Muscle layer of duodenum (tissue), 2 donors: ENCODE results near the gene GPR52.

Experiments
- H3K27ac ChIP-seq: one replicate; pipeline ENCODE4 v1.7.0; 2013; ENCODE audit warnings: mild to moderate bottlenecking, low read length
- H3K27me3 ChIP-seq: one replicate; pipeline ENCODE4 v1.7.0; 2013; ENCODE audit warnings: low read depth, mild to moderate bottlenecking, control low read depth, low read length
- H3K36me3 ChIP-seq, 2 donors: one replicate each; pipeline ENCODE4 v1.7.0; 2013; ENCODE audit warnings: low read length in 2 of 2, control low read depth in 1 of 2, mild to moderate bottlenecking in 1 of 2; ENCODE audit not compliant: insufficient read depth in 2 of 2, control insufficient read depth in 1 of 2
- H3K4me1 ChIP-seq, 2 donors: one replicate each; pipeline ENCODE4 v1.7.0; 2013; ENCODE audit warnings: low read length in 2 of 2, mild to moderate bottlenecking in 2 of 2, control low read depth in 1 of 2, moderate library complexity in 1 of 2; ENCODE audit not compliant: insufficient read depth in 2 of 2, control insufficient read depth in 1 of 2
- H3K4me3 ChIP-seq, 2 donors: one replicate each; pipeline ENCODE4 v1.7.0; 2013; ENCODE audit warnings: low read length in 2 of 2, low read depth in 1 of 2, mild to moderate bottlenecking in 1 of 2
- H3K9me3 ChIP-seq, 2 donors: one replicate each; pipeline ENCODE4 v1.7.0; 2013; ENCODE audit warnings: low read length in 2 of 2, control low read depth in 1 of 2, mild to moderate bottlenecking in 1 of 2; ENCODE audit not compliant: control insufficient read depth in 1 of 2
- donor health status: healthy.

Gene GPR52

DNA sequence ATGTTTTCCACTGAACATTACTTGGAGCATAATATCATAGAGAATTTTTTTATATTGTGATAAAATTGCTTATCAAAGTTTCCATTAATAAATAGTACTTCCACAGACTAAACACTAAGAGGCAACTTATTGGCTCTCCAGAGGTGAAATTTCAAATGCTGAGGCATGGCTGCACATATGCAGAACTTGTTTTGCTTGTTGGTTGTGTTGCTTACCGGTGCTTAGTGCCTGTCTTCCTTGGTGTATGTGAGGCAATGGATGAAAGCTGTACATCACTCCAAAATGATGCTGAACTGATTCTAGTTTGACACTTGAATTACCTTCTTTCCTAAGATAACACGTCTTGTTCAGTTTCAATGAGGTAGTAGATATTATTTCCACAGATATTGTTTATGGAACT, 29.8 kb upstream of the GPR52 start:
- Histone ChIP-seq H3K4me3 (no peak overlapping the region), H3K27me3 (no peaks in the 10 kb centered on the region), H3K36me3 (no peaks in the 10 kb centered on the region), H3K9me3 (no peaks in the 10 kb centered on the region), H3K27ac (no peak overlapping the region), H3K4me1 (no peaks in the 10 kb centered on the region)

DNA sequence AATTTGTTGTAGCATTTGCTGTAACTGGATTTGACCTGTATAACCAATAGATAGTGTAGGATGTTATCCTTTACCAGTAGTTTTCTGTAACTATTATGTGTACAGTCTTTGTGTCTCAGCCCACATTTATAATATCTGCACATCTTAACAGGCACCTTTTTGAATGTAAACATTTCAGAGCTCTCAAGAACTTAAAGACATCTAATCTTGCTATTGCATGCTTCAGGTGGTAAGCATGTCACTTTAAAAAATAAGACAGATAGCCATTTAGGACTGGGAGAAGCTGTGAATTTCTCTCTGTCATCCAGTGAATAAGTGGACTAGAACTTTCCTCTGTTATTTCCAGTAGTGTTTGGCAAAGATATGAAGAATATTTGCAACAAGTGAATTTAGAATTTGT, 22.6 kb upstream of the GPR52 start:
- H3K9me3 ChIP-seq: no peaks in the 10 kb centered on the region
- no peak overlapping the region for H3K27ac ChIP-seq
- no peaks in the 10 kb centered on the region for H3K36me3 ChIP-seq
- H3K4me3 ChIP-seq: no peak overlapping the region
- no peaks in the 10 kb centered on the region for H3K27me3 ChIP-seq
- no peaks in the 10 kb centered on the region for H3K4me1 ChIP-seq

DNA sequence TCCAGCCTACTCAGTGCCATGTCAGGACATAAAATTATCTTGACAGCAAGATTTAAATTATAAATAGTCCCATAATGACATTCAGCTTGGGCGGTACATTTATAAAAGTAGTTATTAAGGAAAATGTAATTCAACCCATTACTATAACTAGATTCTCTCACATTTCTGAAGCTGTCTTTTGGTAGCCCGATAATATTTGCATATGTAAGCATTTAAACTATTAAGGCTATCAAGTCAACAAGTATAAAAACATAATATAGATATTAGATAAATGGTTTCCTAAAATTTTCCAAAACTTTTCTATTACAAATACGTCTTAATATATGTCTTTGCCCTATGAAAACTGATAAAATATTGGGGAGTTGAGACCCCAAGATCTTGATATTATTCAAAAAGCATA, 21.6 kb upstream of the GPR52 start:
- no peaks in the 10 kb centered on the region for H3K4me1 ChIP-seq
- H3K36me3 ChIP-seq: no peaks in the 10 kb centered on the region
- H3K4me3 ChIP-seq: no peak overlapping the region
- no peaks in the 10 kb centered on the region for H3K27me3 ChIP-seq
- no peaks in the 10 kb centered on the region for H3K9me3 ChIP-seq
- no peak overlapping the region for H3K27ac ChIP-seq

DNA sequence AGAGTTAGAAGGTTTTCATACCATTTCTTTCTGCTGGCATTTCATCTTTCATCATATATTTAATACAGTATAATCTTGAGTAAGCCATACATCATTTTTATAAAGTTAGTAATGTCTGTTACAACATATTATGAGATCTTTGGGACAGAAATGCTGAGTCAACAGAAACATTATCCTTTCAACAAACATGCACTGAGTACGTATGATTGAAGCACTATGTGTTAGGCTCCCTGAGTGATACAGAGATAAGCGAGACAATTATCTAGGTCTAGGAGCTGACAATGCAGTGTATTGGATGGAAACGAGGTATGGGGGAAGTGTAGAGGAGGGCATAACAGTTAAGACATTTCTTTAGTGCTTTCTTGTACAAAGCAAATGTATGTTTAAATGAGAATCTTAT, 19.7 kb upstream of the GPR52 start:
- H3K27ac ChIP-seq: no peak overlapping the region
- no peak overlapping the region for H3K4me3 ChIP-seq
- H3K9me3 ChIP-seq: no peaks in the 10 kb centered on the region
- H3K4me1 ChIP-seq: no peaks in the 10 kb centered on the region
- no peaks in the 10 kb centered on the region for H3K27me3 ChIP-seq
- H3K36me3 ChIP-seq: no peaks in the 10 kb centered on the region

DNA sequence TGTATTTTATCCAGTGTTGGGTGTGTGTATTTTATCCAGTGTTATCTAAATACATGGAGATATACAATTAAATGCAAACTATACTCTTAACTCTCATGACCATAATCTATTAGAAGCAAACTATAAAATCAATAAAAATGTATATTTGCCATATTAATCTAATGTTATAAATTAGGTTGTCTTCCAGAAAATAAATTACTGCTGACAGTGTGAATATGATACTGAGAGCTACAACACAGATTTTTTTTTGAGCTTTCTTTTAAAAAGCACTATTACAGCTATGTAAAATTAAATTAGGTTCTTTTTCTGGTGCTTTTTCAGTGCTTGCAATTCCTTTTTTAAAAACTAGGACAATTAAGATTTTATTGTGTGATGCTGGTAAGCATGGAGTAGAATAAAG, 19.0 kb upstream of the GPR52 start:
- no peaks in the 10 kb centered on the region for H3K27me3 ChIP-seq
- no peaks in the 10 kb centered on the region for H3K36me3 ChIP-seq

DNA sequence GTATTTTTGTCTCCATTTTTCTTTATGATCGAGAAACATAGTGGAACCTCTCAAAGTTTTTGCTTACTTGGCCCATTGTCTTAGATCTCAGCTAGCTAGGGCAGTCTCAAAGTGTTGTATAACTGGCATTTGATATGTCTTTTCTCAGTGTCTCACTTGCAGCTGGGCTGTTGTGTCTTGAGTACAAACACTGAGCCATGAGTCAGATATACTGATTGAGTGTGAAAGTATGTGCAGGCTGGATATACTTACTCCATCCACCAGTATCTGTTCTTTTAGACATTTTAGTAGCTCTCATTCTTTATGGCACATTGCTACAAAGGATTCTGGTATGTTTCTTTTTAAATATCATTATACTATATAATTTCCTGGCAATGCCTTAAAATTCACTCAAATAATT, 14.3 kb upstream of the GPR52 start:
- Histone ChIP-seq H3K36me3 (no peaks in the 10 kb centered on the region), H3K4me3 (no peak overlapping the region), H3K4me1 (no peaks in the 10 kb centered on the region), H3K9me3 (no peaks in the 10 kb centered on the region), H3K27me3 (no peaks in the 10 kb centered on the region), H3K27ac (no peak overlapping the region)

More for the DNA sequence above, 19.0 kb upstream of the GPR52 start:
- Histone ChIP-seq H3K27ac (no peak overlapping the region), H3K4me1 (no peaks in the 10 kb centered on the region), H3K4me3 (no peak overlapping the region), H3K9me3 (no peaks in the 10 kb centered on the region)

DNA sequence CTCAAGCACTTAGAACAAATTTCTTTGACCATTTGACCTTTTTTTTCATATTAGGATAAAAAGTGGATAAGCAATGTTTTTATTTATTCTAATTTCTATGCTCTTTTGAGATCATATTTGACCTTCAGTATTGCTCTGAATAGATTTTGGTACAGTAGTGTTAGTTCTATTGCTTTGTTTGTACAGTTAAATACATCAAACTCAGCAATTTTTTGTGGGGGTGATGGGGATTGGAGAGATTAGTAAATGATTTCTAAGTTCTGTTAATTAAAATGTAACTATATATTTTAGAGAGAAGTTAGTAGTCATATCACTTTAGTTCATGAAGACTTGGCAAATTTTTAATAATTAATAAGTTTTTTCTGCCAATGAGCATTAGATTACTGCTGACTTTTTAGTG, 2.4 kb upstream of the GPR52 start:
- no peaks in the 10 kb centered on the region for H3K9me3 ChIP-seq
- no peak overlapping the region for H3K27ac ChIP-seq
- no peak overlapping the region for H3K4me3 ChIP-seq
- H3K27me3 ChIP-seq: no peaks in the 10 kb centered on the region
- peaks cover 0 to 3% of the 10 kb centered on the region in 2 donors for H3K4me1 ChIP-seq
- no peaks in the 10 kb centered on the region for H3K36me3 ChIP-seq

DNA sequence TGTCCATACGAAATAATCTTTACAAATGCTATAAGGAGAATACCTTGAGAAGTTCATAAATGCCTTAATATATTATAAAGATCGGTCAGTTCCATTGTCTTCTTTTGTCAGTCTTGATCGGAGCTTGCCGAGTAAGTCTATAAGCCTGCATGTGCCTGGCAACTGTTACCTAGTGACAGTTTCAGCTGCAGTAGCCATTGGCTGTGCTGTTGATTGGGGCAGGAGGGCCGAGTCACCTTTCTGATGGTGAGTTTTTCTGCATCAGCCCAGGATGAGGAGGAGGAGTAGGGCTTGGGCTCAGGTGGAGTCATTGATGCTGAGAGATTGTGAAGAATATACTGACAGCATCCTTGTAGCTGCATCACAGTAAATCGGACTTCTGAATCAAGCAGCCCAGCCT, 1.9 kb upstream of the GPR52 start:
- H3K36me3 ChIP-seq: no peaks in the 10 kb centered on the region

DNA sequence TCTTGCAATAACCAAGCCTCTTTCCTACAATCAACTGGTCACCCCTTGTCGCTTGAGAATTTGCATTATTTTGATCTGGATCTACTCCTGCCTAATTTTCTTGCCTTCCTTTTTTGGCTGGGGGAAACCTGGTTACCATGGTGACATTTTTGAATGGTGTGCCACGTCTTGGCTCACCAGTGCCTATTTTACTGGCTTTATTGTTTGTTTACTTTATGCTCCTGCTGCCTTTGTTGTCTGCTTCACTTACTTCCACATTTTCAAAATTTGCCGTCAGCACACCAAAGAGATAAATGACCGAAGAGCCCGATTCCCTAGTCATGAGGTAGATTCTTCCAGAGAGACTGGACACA, 743 bp downstream of the GPR52 start:
- H3K4me1 ChIP-seq: peaks cover 0 to 3% of the 10 kb centered on the region in 2 donors
- H3K4me3 ChIP-seq: no peak overlapping the region
- no peak overlapping the region for H3K27ac ChIP-seq

More for the DNA sequence above, 1.9 kb upstream of the GPR52 start:
- Histone ChIP-seq H3K9me3 (no peaks in the 10 kb centered on the region), H3K4me1 (peaks cover 0 to 3% of the 10 kb centered on the region in 2 donors), H3K27ac (no peak overlapping the region), H3K27me3 (no peaks in the 10 kb centered on the region), H3K4me3 (no peak overlapping the region)

DNA sequence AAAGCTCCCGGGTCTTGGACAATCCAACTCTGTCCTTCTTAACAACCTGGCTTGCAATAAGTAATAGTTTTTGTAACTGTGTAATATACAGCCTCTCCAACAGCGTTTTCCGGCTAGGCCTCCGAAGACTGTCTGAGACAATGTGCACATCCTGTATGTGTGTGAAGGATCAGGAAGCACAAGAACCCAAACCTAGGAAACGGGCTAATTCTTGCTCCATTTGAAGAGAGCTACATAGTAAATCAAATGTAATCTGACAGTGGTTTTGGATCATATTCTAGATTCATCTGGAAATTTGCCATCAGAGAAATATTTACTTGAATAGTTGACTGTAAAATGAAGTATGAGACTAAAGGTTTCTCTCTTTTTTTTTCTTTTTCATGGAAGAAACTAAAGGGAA, 1.2 kb downstream of the GPR52 start:
- Histone ChIP-seq H3K27ac (no peak overlapping the region), H3K4me1 (peaks cover 0 to 3% of the 10 kb centered on the region in 2 donors), H3K9me3 (no peaks in the 10 kb centered on the region), H3K4me3 (no peak overlapping the region), H3K27me3 (no peaks in the 10 kb centered on the region), H3K36me3 (no peaks in the 10 kb centered on the region)

More for the DNA sequence above, 743 bp downstream of the GPR52 start:
- Histone ChIP-seq H3K36me3 (no peaks in the 10 kb centered on the region), H3K9me3 (no peaks in the 10 kb centered on the region), H3K27me3 (no peaks in the 10 kb centered on the region)

DNA sequence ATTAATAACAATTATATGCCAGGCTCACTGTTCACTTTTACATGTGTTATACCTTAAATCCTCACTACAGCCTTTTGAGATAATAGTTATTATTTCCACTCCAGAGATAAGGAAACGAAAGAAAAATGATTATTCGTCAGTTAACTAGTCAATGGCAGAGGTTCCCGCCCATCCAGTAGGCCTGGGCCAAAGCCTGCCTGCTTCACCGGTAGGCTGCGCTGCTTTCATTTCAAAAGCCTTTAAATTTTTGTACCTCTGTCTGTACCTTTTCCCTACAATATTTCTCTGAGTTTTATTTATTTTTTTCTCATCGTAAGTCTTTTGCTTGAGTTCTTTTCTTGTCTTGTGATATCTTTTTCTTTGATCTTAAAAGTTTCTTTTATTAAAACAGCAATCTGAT, 3.6 kb downstream of the GPR52 start:
- Histone ChIP-seq H3K9me3 (no peaks in the 10 kb centered on the region), H3K27me3 (no peaks in the 10 kb centered on the region), H3K27ac (no peak overlapping the region), H3K4me1 (peaks cover 0 to 3% of the 10 kb centered on the region in 2 donors), H3K36me3 (no peaks in the 10 kb centered on the region), H3K4me3 (no peak overlapping the region)

DNA sequence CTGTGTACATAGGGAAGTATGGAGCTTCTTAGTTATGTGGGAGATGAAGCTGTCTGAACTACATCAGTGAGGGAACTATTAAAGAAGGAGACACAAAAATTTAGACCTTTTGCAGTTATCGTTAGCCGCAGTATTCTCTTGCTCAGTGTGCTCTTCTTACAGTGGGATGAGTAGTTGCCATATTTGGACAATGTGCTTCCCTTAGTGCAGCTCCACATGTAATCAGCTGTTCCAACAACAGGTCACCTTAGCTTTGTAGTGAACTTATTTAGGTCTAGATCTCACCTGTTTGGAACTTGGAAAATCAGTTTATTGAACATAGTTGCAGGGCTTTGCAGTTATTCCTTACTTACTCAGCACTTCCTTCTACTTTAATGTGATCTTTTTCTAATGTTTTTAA, 18.1 kb downstream of the GPR52 start:
- Histone ChIP-seq H3K4me3 (no peak overlapping the region), H3K27ac (no peak overlapping the region), H3K27me3 (no peaks in the 10 kb centered on the region), H3K36me3 (no peaks in the 10 kb centered on the region), H3K4me1 (no peaks in the 10 kb centered on the region), H3K9me3 (no peaks in the 10 kb centered on the region)
